ENCODE data around the gene EIF2S1.

DNA sequence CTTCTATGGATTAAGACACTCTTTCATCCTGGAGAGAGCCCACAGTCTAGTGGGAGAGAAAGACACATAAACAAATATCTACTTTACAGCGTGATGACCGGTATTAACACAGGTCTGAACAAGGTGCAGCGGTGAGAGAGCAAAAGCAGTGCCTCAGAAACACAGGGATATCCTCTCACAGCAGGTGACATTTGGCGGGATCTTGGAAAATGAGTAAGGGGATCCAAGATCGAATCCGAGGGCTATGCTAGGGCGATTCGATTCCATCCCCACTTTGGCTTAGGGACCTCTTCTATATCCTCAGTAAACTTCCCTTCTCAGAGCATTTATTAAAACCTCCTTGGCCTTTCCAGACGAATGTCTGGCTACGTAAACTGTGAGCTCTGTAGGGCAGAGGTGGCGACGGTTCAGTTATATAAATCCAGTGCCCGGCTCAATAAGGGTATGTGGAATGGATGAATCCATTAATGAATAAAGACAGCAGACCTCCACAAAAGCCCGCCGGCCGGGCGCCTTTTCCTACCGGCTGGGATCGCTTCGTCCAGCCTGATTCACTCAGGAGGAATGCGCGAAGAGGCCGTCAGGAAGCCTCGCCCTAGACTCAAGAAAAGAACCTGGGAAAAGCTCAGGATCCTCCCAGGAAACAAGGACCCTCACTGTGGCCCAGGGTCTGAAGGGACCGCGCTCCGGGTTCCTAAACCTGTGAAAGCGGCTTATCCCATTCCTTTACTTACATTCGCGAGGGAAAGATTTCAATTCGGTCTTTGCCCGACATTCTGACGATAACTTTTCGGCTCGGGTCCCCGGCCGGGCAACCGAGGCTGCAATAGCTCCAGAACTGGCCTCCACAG, 979 bp upstream of the EIF2S1 start:
- TF ChIP-seq POLR2AphosphoS5 (IDR thresholded peaks at IDR 0.05; ENCODE audit: low read depth, low read length): no peak; the same call in 1 of the 2 replicates
- no peak for TF ChIP-seq CBX3 (IDR thresholded peaks at IDR 0.05; ENCODE audit: low read depth)
- no peak for TF ChIP-seq SP1 (IDR thresholded peaks at IDR 0.05; ENCODE audit: low read depth)
- TF ChIP-seq, protein P1, sequence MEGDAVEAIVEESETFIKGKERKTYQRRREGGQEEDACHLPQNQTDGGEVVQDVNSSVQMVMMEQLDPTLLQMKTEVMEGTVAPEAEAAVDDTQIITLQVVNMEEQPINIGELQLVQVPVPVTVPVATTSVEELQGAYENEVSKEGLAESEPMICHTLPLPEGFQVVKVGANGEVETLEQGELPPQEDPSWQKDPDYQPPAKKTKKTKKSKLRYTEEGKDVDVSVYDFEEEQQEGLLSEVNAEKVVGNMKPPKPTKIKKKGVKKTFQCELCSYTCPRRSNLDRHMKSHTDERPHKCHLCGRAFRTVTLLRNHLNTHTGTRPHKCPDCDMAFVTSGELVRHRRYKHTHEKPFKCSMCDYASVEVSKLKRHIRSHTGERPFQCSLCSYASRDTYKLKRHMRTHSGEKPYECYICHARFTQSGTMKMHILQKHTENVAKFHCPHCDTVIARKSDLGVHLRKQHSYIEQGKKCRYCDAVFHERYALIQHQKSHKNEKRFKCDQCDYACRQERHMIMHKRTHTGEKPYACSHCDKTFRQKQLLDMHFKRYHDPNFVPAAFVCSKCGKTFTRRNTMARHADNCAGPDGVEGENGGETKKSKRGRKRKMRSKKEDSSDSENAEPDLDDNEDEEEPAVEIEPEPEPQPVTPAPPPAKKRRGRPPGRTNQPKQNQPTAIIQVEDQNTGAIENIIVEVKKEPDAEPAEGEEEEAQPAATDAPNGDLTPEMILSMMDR (IDR thresholded peaks at IDR 0.05 in 2 of 3, conservative IDR thresholded peaks at IDR 0.05 in 1 of 3; ENCODE audit: borderline replicate concordance in 1 of 3, insufficient read depth in 1 of 3, low read depth in 2 of 3, low read length in 2 of 3): no peak

Measured in HCT116 (cell line).